ENCODE data around the gene SLC4A5. TPM values are rescaled to one million over a fixed set of nuclear protein-coding genes. Genes with fewer than 3 reads are reported as not detected.

The SLC4A5 gene
- total RNA-seq, 1 donor from 2014 or later = 4.7 TPM

Other genes starting within 250 kb of the SLC4A5 start
- gene BOLA3, start 195.5 kb downstream of the SLC4A5 start, total RNA-seq = 25.2 TPM
- 119 TPM for gene MOB1A, start 164.5 kb downstream of the SLC4A5 start, total RNA-seq
- 26.2 TPM for gene MTHFD2, start 144.8 kb downstream of the SLC4A5 start, total RNA-seq
- 171 TPM for gene DCTN1, start 36.9 kb upstream of the SLC4A5 start, total RNA-seq
- 12.9 TPM for gene C2orf81, start 78.2 kb upstream of the SLC4A5 start, total RNA-seq
- 38.1 TPM for gene WDR54, start 78.3 kb upstream of the SLC4A5 start, total RNA-seq
- 86.4 TPM for gene RTKN, start 98.5 kb upstream of the SLC4A5 start, total RNA-seq
- gene INO80B, start 111.7 kb upstream of the SLC4A5 start, total RNA-seq = 51.8 TPM
- 132 TPM for gene WBP1, start 115.0 kb upstream of the SLC4A5 start, total RNA-seq
- gene MOGS, start 122.0 kb upstream of the SLC4A5 start, total RNA-seq = 80.0 TPM
- gene MRPL53, start 129.3 kb upstream of the SLC4A5 start, total RNA-seq = 80.9 TPM
- gene CCDC142, start 139.6 kb upstream of the SLC4A5 start, total RNA-seq = 26.5 TPM
- 41.0 TPM for gene TTC31, start 139.7 kb upstream of the SLC4A5 start, total RNA-seq
- gene LBX2, start 156.2 kb upstream of the SLC4A5 start, total RNA-seq = 3.3 TPM
- gene PCGF1, start 164.3 kb upstream of the SLC4A5 start, total RNA-seq = 35.3 TPM
- 0.12 TPM for gene TLX2, start 171.0 kb upstream of the SLC4A5 start, total RNA-seq
- gene DQX1, start 182.8 kb upstream of the SLC4A5 start, total RNA-seq = 0.43 TPM
- 146 TPM for gene AUP1, start 186.3 kb upstream of the SLC4A5 start, total RNA-seq
- 31.0 TPM for gene HTRA2, start 186.5 kb upstream of the SLC4A5 start, total RNA-seq
- gene LOXL3, start 210.5 kb upstream of the SLC4A5 start, total RNA-seq = 15.9 TPM
- 31.9 TPM for gene DOK1, start 211.3 kb upstream of the SLC4A5 start, total RNA-seq